Keratinocyte (primary cell): ENCODE results near the gene LCTL.

Source experiments
- CTCF ChIP-seq, 3 experiments: IDR thresholded peaks in 1 of 3; conservative IDR thresholded peaks in 1 of 3; optimal IDR thresholded peaks in 1 of 3; 2 replicates in 2 of 3; 3 replicates in 1 of 3; pipeline versions ENCODE3 to v1.5.1; 2011; ENCODE audit warnings: low read length in 3 of 3, mild to moderate bottlenecking in 3 of 3, moderate library complexity in 2 of 3, control low read depth in 1 of 3, inconsistent platforms in 1 of 3; ENCODE audit not compliant: insufficient read depth in 2 of 3; ENCODE audit errors: extremely low read depth in 1 of 3
- EZH2 ChIP-seq: IDR thresholded peaks from one replicate; pipeline ENCODE4 v1.6.1; 2012; ENCODE audit warnings: inconsistent platforms, mild to moderate bottlenecking, low read length, moderate library complexity

GRCh38 chr15:66505430-66505811 is 60.4 kb downstream of the LCTL start:
- TF ChIP-seq CTCF (optimal IDR thresholded peaks at IDR 0.05 in 1 of 3, IDR thresholded peaks at IDR 0.05 in 1 of 3, conservative IDR thresholded peaks at IDR 0.05 in 1 of 3; ENCODE audit: extremely low read depth in 1 of 3, insufficient read depth in 2 of 3, low read length in 3 of 3) (no peak), EZH2 (no peak)
